GM12873 (cell line): ENCODE data around the gene INTS11.

Experiments
- TF ChIP-seq, protein P1 (sequence below): IDR thresholded peaks from 2 replicates; pipeline ENCODE4 v1.5.1; 2012; ENCODE audit warnings: low read depth, mild to moderate bottlenecking, moderate library complexity, low read length, control low read depth; ENCODE audit not compliant: insufficient read depth; ENCODE audit errors: missing control alignments

INTS11 gene

DNA sequence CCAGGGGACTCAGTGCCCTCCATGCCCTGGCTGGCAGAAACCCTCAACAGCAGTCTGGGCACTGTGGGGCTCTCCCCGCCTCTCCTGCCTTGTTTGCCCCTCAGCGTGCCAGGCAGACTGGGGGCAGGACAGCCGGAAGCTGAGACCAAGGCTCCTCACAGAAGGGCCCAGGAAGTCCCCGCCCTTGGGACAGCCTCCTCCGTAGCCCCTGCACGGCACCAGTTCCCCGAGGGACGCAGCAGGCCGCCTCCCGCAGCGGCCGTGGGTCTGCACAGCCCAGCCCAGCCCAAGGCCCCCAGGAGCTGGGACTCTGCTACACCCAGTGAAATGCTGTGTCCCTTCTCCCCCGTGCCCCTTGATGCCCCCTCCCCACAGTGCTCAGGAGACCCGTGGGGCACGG, 3.8 kb upstream of the INTS11 start:
- TF ChIP-seq, protein P1, sequence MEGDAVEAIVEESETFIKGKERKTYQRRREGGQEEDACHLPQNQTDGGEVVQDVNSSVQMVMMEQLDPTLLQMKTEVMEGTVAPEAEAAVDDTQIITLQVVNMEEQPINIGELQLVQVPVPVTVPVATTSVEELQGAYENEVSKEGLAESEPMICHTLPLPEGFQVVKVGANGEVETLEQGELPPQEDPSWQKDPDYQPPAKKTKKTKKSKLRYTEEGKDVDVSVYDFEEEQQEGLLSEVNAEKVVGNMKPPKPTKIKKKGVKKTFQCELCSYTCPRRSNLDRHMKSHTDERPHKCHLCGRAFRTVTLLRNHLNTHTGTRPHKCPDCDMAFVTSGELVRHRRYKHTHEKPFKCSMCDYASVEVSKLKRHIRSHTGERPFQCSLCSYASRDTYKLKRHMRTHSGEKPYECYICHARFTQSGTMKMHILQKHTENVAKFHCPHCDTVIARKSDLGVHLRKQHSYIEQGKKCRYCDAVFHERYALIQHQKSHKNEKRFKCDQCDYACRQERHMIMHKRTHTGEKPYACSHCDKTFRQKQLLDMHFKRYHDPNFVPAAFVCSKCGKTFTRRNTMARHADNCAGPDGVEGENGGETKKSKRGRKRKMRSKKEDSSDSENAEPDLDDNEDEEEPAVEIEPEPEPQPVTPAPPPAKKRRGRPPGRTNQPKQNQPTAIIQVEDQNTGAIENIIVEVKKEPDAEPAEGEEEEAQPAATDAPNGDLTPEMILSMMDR: no peak

DNA sequence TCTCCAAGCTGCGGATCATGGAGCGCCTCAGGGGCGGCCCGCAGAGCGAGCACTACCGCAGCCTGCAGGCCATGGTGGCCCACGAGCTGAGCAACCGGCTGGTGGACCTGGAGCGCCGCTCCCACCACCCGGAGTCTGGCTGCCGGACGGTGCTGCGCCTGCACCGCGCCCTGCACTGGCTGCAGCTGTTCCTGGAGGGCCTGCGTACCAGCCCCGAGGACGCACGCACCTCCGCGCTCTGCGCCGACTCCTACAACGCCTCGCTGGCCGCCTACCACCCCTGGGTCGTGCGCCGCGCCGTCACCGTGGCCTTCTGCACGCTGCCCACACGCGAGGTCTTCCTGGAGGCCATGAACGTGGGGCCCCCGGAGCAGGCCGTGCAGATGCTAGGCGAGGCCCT, 2.8 kb upstream of the INTS11 start:
- TF ChIP-seq, protein P1: no peak

- TF ChIP-seq, protein P1: no peak
These were observed 1.7 kb upstream of the INTS11 start for GRCh38 chr1:1326075-1326605.

GRCh38 chr1:1325288-1326074, 1.0 kb upstream of the INTS11 start:
- TF ChIP-seq, protein P1: no peak

- TF ChIP-seq, protein P1: no peak
These were observed 356 bp downstream of the INTS11 start for GRCh38 chr1:1324084-1324523.

DNA sequence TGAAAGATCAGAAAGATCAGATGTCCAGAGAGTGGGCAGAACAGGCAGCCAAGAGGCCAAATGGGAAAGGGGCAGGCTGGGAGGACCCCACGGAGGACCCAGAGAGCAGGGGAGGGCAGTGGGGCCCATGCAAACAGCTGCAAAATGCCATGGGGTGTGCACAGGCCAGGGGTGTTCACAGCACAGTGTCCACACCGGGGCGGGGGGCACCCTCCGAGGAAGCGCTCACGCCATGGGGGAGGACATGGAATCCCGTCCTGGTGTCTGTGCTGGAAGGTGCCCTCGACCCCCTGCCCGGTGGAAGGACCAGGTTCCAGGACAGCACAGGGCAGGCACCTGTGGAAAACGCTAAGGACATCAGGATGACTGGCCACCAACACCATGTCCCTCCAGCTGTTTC, 1.5 kb downstream of the INTS11 start:
- TF ChIP-seq, protein P1: no peak

DNA sequence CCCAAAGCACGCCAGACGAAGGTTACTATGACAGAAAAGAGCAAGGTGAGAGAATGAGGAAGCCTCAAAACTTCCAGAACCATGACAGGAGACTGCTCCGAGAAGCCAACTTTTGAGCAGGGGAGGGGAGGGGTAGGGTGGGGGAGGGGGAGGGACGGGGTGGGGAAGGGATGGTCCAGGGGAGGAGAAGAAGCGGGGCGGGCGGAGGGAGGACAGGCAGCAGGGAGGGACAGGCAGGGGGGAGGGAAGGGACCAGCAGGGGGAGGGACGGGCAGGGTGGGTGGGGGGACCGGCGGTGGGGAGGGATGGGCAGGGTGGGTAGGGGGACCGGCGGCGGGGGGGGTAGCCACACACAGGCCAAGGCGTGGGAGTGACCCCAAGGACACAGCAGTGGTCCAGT, 2.0 kb downstream of the INTS11 start:
- TF ChIP-seq, protein P1: no peak
